ENCODE data around the gene OVOL1.

DNA sequence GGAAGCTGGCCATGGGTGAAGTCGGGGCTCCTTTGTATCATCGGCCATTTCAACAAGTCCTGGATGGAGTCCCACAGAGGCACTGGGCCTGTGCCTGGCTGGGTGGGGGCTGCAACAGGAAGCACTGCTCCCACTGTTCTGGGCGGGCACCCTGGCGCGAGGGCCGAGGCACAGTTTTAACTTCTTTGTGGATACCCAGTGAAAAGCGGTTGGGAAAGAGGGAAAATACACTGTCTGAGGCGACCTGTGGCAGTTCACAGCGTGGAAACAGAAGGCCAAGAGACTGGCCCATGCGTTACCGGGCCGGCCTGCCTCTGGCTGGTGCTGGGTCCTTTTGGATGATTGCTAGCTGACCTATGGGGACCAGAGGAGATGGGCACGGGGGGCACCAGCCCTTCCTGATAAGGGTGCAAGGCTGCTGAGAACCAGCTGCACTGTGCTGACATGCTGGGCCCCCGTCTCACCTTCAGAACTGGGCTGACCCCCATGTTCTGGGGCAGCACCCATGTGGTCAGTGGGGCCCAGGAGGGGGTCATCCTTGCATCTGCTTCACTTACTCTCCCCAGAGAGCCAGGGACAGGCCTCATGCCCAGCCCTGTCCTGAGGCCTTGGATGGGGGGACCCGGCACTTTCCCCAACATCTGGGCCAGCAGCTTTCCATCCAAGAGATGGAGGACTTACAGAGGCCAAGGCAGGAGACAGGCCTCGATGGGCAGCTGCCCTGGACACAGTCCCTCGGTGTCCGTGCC, 4.2 kb downstream of the OVOL1 start:
- TF ChIP-seq CTCF (IDR thresholded peaks at IDR 0.05; ENCODE audit: control extremely low read depth in 1 of 3, insufficient read depth in 1 of 3, low read depth in 1 of 3, low read length in 3 of 3), result no peak
- TF ChIP-seq POLR2AphosphoS5 (IDR thresholded peaks at IDR 0.05; ENCODE audit: low read depth, low read length), result no peak
- TF ChIP-seq POLR2A (IDR thresholded peaks at IDR 0.05; ENCODE audit: control extremely low read depth in 1 of 2, low read depth in 2 of 2, low read length in 2 of 2), result no peak
- no peak for TF ChIP-seq KDM1A (IDR thresholded peaks at IDR 0.05; ENCODE audit: borderline replicate concordance, low read length)
- no peak for TF ChIP-seq GTF2F1 (IDR thresholded peaks at IDR 0.05; ENCODE audit: borderline replicate concordance, low read depth, low read length)
- TF ChIP-seq EZH2 (IDR thresholded peaks at IDR 0.05; ENCODE audit: low read depth, low read length, severe bottlenecking), result no peak
